NB4 (cell line): Measurements from ENCODE around the gene MIA.

Source experiments
- DNase-seq: peaks from one replicate; pipeline ENCODE4 v3.0.0; 2010; ENCODE audit warnings: low read depth
- H3K4me3 ChIP-seq: one replicate; pipeline ENCODE4 v1.5.1; 2011; ENCODE audit warnings: mild to moderate bottlenecking, low read depth, low read length, moderate library complexity
- CTCF ChIP-seq: IDR thresholded peaks from one replicate; pipeline ENCODE4 v1.5.1; 2012; ENCODE audit warnings: low read depth, low read length
- MAX ChIP-seq: IDR thresholded peaks from 2 replicates; pipeline ENCODE4 v1.6.1; 2011; ENCODE audit warnings: low read depth, low read length
- MYC ChIP-seq: IDR thresholded peaks from 2 replicates; pipeline ENCODE4 v1.6.1; 2011; ENCODE audit warnings: low read depth, low read length
- POLR2A ChIP-seq: IDR thresholded peaks from 2 replicates; pipeline ENCODE4 v1.6.1; 2011; ENCODE audit warnings: mild to moderate bottlenecking; ENCODE audit not compliant: insufficient read length; ENCODE audit errors: extremely low read depth

Gene MIA

GRCh38 chr19:40797963-40798682, 22.8 kb downstream of the MIA start:
- TF ChIP-seq MYC (peak; percentile 65; the same call in 1 of the 2 replicates), POLR2A (peak; percentile 27), MAX (peak; percentile 64; the same call in 1 of the 2 replicates), CTCF (peak; percentile 28)
- H3K4me3 ChIP-seq = peak overlapping the region; percentile 65
- DNase-seq = peak; percentile 91

GRCh38 chr19:40798683-40799557, 23.6 kb downstream of the MIA start, which contains the start of gene EGLN2:
TSS of gene EGLN2 (plus strand) at chr19:40799191. CDS start at chr19:40800573, 1,382 bp downstream.
- peak within 1 kb of the TSS; percentile 72 for H3K4me3 ChIP-seq
- DNase-seq = peak; percentile 99
- peak; percentile 65; the same call in 1 of the 2 replicates for TF ChIP-seq MYC
- TF ChIP-seq CTCF = no peak
- TF ChIP-seq POLR2A = peak; percentile 27
- peak; percentile 47; the same call in 1 of the 2 replicates for TF ChIP-seq MAX

- peak; percentile 63 for DNase-seq
- TF ChIP-seq MAX = no peak
- peak overlapping the region; percentile 72 for H3K4me3 ChIP-seq
Measured at GRCh38 chr19:40799558-40800338, 24.4 kb downstream of the MIA start.

- H3K4me3 ChIP-seq = peak overlapping the region; percentile 72
- no peak for DNase-seq
- TF ChIP-seq CTCF = no peak
- TF ChIP-seq MYC = no peak
- no peak for TF ChIP-seq MAX
- no peak for TF ChIP-seq POLR2A
Measured at GRCh38 chr19:40800339-40800996, 25.1 kb downstream of the MIA start.

- TF ChIP-seq MYC = no peak
- no peak for TF ChIP-seq MAX
- no peak for TF ChIP-seq CTCF
- TF ChIP-seq POLR2A = no peak
- no peak for DNase-seq
- H3K4me3 ChIP-seq = peak overlapping the region; percentile 34
Measured at GRCh38 chr19:40800997-40801377, 25.7 kb downstream of the MIA start.
